Lung (tissue), 12 donors: Measurements from ENCODE around the gene ADGRV1. TPM values are rescaled to one million over a fixed set of nuclear protein-coding genes. Genes with fewer than 3 reads are reported as not detected.

Experiments used
- ATAC-seq: fragments of 200-7000 bp; cut with Tn5 transposase; one replicate; pipeline ENCODE4 v1.9.1; 2020; ENCODE audit warnings: moderate number of reproducible peaks; ENCODE audit not compliant: insufficient read depth, low FRiP score
- DNase-seq, 3 donors: peaks; one replicate each; pipeline ENCODE4 v3.0.0-alpha.2; 2013 to 2017
- H3K27ac ChIP-seq, 2 donors: one replicate each; pipeline ENCODE4 v1.5.1; 2013; ENCODE audit warnings: mild to moderate bottlenecking in 2 of 2, moderate library complexity in 2 of 2, control low read depth in 1 of 2, inconsistent platforms in 1 of 2, low read depth in 1 of 2, low read length in 1 of 2
- H3K27me3 ChIP-seq, 3 donors: one replicate each; pipeline ENCODE4 v1.5.1; 2013; ENCODE audit warnings: low read length in 2 of 3; ENCODE audit not compliant: control insufficient read depth in 3 of 3, insufficient read depth in 3 of 3
- H3K36me3 ChIP-seq, 4 donors: one replicate each; pipeline ENCODE4 v1.5.1; 2013; ENCODE audit warnings: low read length in 4 of 4, mild to moderate bottlenecking in 1 of 4, moderate library complexity in 1 of 4; ENCODE audit not compliant: control insufficient read depth in 4 of 4, insufficient read depth in 4 of 4
- H3K4me1 ChIP-seq, 5 donors: one replicate each; pipeline ENCODE4 v1.5.1; 2013; ENCODE audit warnings: low read length in 5 of 5, mild to moderate bottlenecking in 2 of 5, moderate library complexity in 1 of 5; ENCODE audit not compliant: control insufficient read depth in 5 of 5, insufficient read depth in 5 of 5
- H3K4me3 ChIP-seq: one replicate; pipeline ENCODE4 v1.5.1; 2013; ENCODE audit warnings: mild to moderate bottlenecking, control low read depth, moderate library complexity
- H3K9ac ChIP-seq, 2 donors: one replicate each; pipeline ENCODE4 v1.5.1; 2013; ENCODE audit warnings: low read length in 2 of 2, control low read depth in 1 of 2; ENCODE audit not compliant: insufficient read depth in 1 of 2
- H3K9me3 ChIP-seq, 4 donors: one replicate each; pipeline ENCODE4 v1.5.1; 2013; ENCODE audit warnings: low read length in 3 of 4, mild to moderate bottlenecking in 1 of 4, moderate library complexity in 1 of 4; ENCODE audit not compliant: control insufficient read depth in 4 of 4, insufficient read depth in 3 of 4
- CTCF ChIP-seq: IDR thresholded peaks from 2 replicates; pipeline ENCODE4 v1.5.1; 2012; ENCODE audit warnings: mild to moderate bottlenecking; ENCODE audit errors: control extremely low read depth, extremely low read depth
- WGBS, 2 donors: extraction: QIAGEN DNeasy Blood & Tissue Kit; methylation state at CpG; one replicate each; pipeline ENCODE4 v1.1.7; 2013; 5-methylcytosine and 5-hydroxymethylcytosine counted together
- polyA plus RNA-seq, 2 donors: library from polyadenylated mRNA; stranded (reverse); fragments of 200-250 nt; gene quantifications; one replicate each; pipeline ENCODE4 v1.2.1, GENCODE V29; 2013
- total RNA-seq, 2 donors: library from RNA; depleted of rRNA in 1 of 2; stranded (reverse); fragments of >200 nt in 1 of 2; gene quantifications; one replicate each; pipeline ENCODE4 v1.2.1, GENCODE V29; 2014 to 2021
- donor health status: control.
- donor health status: control.
- donor health status: Bipolar disorder and iron deficiency.
- donor health status: healthy.
- donor health status: DM: yes; HTN: yes; CAD: no.

The ADGRV1 gene
- total and polyA plus RNA-seq, 4 donors, result 3.6 to 66.2 (median 28.2) TPM

- Histone ChIP-seq H3K27ac (no peak overlapping the region), H3K36me3 (no peaks in the 10 kb centered on the region), H3K4me1 (no peaks in the 10 kb centered on the region), H3K9me3 (peaks cover 0 to 5% (median 2%) of the 10 kb centered on the region in 4 donors), H3K27me3 (no peaks in the 10 kb centered on the region), H3K4me3 (no peak overlapping the region), H3K9ac (no peak overlapping the region)
- DNase-seq, result no peak
- 93 to 97% methylated on average over 1 of the region's 1 CpG for WGBS, 2 donors
- no peak for TF ChIP-seq CTCF
- ATAC-seq, result no peak
These were observed 442.1 kb downstream of the ADGRV1 start for GRCh38 chr5:91000743-91001142.

- H3K9ac ChIP-seq, result no peak overlapping the region
- H3K9me3 ChIP-seq, result no peaks in the 10 kb centered on the region
- ATAC-seq (no peak), DNase-seq (no peak)
- TF ChIP-seq CTCF, result no peak
- no peaks in the 10 kb centered on the region for H3K36me3 ChIP-seq
- no peak overlapping the region for H3K4me3 ChIP-seq
- no peak overlapping the region for H3K27ac ChIP-seq
- WGBS, 2 donors, result 95 to 100% methylated on average over 2 of the region's 2 CpGs
- no peaks in the 10 kb centered on the region for H3K4me1 ChIP-seq
- H3K27me3 ChIP-seq, result no peaks in the 10 kb centered on the region
These were observed 448.1 kb downstream of the ADGRV1 start for GRCh38 chr5:91006713-91007112.

GRCh38 chr5:91007251-91007650 is 448.7 kb downstream of the ADGRV1 start:
- H3K36me3 ChIP-seq, result no peaks in the 10 kb centered on the region
- no peaks in the 10 kb centered on the region for H3K4me1 ChIP-seq
- no peaks in the 10 kb centered on the region for H3K9me3 ChIP-seq
- WGBS, 2 donors, result 97% methylated on average over 1 of the region's 1 CpG
- no peak overlapping the region for H3K4me3 ChIP-seq
- no peak for TF ChIP-seq CTCF
- no peaks in the 10 kb centered on the region for H3K27me3 ChIP-seq
- ATAC-seq (no peak), DNase-seq (no peak)
- H3K9ac ChIP-seq, result no peak overlapping the region
- no peak overlapping the region for H3K27ac ChIP-seq

GRCh38 chr5:91007780-91008402 is 449.3 kb downstream of the ADGRV1 start:
- no peaks in the 10 kb centered on the region for H3K4me1 ChIP-seq
- H3K9ac ChIP-seq, result no peak overlapping the region
- no peaks in the 10 kb centered on the region for H3K27me3 ChIP-seq
- no peak overlapping the region for H3K27ac ChIP-seq
- ATAC-seq (no peak), DNase-seq (no peak)
- no peak for TF ChIP-seq CTCF
- 65 to 73% methylated on average over 6 of the region's 6 CpGs for WGBS, 2 donors
- no peak overlapping the region for H3K4me3 ChIP-seq
- H3K36me3 ChIP-seq, result no peaks in the 10 kb centered on the region
- H3K9me3 ChIP-seq, result no peaks in the 10 kb centered on the region
